Measurements from ENCODE around the gene OTOGL. TPM values are rescaled to one million over a fixed set of nuclear protein-coding genes. Genes with fewer than 3 reads are reported as not detected.

The OTOGL gene
- total RNA-seq, 4 donors from 2014 or later = 0.19 to 0.63 (median 0.37) TPM

- DNase-seq (ENCODE audit: low spot score) (no peak), ATAC-seq (ENCODE audit: low FRiP score) (no peak)
- no peak for TF ChIP-seq CTCF (IDR thresholded peaks at IDR 0.05)
Observed at GRCh38 chr12:80325167-80325959, 226.0 kb downstream of the OTOGL start.

DNA sequence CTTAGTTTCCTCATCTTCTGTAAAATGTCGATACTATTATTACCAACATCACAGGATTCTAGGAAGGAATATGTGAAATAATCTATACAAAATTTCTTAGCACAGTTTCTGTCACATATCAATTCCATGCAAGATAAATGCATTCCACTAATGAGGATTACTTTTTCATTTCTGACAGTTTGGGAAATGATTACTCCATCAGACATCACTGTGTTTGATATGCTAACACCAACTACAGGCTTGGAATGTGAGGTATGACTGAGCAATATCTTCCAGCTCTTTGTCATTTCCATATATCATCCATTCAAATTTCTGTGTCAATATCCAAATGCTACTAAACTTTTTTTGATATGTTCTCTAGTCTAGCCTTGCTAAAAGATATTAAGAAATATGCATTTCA lies 233.5 kb downstream of the OTOGL start:
- DNase-seq (ENCODE audit: low spot score) (no peak), ATAC-seq (ENCODE audit: low FRiP score) (no peak)
- TF ChIP-seq CTCF (IDR thresholded peaks at IDR 0.05) = no peak

GRCh38 chr12:80352474-80352873 lies 253.1 kb downstream of the OTOGL start:
- ATAC-seq (ENCODE audit: low FRiP score) (no peak), DNase-seq (ENCODE audit: low spot score) (no peak)
- TF ChIP-seq CTCF (IDR thresholded peaks at IDR 0.05) = no peak

- DNase-seq (ENCODE audit: low spot score) (no peak), ATAC-seq (ENCODE audit: low FRiP score) (no peak)
- TF ChIP-seq CTCF (IDR thresholded peaks at IDR 0.05) = no peak
Observed at GRCh38 chr12:80353254-80353653, 253.9 kb downstream of the OTOGL start.

- ATAC-seq (ENCODE audit: low FRiP score) (no peak), DNase-seq (ENCODE audit: low spot score) (no peak)
- TF ChIP-seq CTCF (IDR thresholded peaks at IDR 0.05) = no peak
Observed at GRCh38 chr12:80356097-80356496, 256.8 kb downstream of the OTOGL start.

- ATAC-seq (ENCODE audit: low FRiP score) = no peak
- TF ChIP-seq CTCF (IDR thresholded peaks at IDR 0.05) = no peak
- DNase-seq (ENCODE audit: low spot score) = no peak
Observed at GRCh38 chr12:80359703-80360102, 260.4 kb downstream of the OTOGL start.

GRCh38 chr12:80364056-80364455 lies 264.7 kb downstream of the OTOGL start:
- no peak for TF ChIP-seq CTCF (IDR thresholded peaks at IDR 0.05)
- DNase-seq (ENCODE audit: low spot score) (no peak), ATAC-seq (ENCODE audit: low FRiP score) (no peak)
